ENCODE data around the gene PFN3.

- TF ChIP-seq CTCF (optimal IDR thresholded peaks at IDR 0.05 in 1 of 3, IDR thresholded peaks at IDR 0.05 in 1 of 3, conservative IDR thresholded peaks at IDR 0.05 in 1 of 3; ENCODE audit: extremely low read depth in 1 of 3, insufficient read depth in 2 of 3, low read length in 3 of 3) = no peak
- no peak for TF ChIP-seq EZH2 (IDR thresholded peaks at IDR 0.05; ENCODE audit: low read length)
Measured at GRCh38 chr5:177377851-177378776, 22.3 kb downstream of the PFN3 start.

Data from keratinocyte (primary cell).